ENCODE data around the gene PARP12.
"Not testable (repeated sequence)": the region's sequence is repeated elsewhere in the genome, so short reads cannot be mapped to it uniquely, and the experiment has no call there.

Gene PARP12

GRCh38 chr7:140062528-140063299 is at the start of gene PARP12:
TSS of gene PARP12 (minus strand) at chr7:140062951. CDS start at chr7:140062847, 104 bp downstream.
- FAIRE-seq (no peak), DNase-seq (ENCODE audit: insufficient read length, low spot score) (peak; percentile 58)

- not testable (repeated sequence) for FAIRE-seq; DNase-seq (ENCODE audit: insufficient read length, low spot score)
These were observed 46.0 kb upstream of the PARP12 start for GRCh38 chr7:140108777-140109176.

GRCh38 chr7:140096459-140096858 is 33.7 kb upstream of the PARP12 start:
- FAIRE-seq = no peak
- no peak for DNase-seq (ENCODE audit: insufficient read length, low spot score)

- DNase-seq (ENCODE audit: insufficient read length, low spot score) (no peak), FAIRE-seq (no peak)
These were observed 30.6 kb upstream of the PARP12 start for GRCh38 chr7:140093375-140093774.

- no peak for DNase-seq (ENCODE audit: insufficient read length, low spot score)
- FAIRE-seq = no peak
These were observed 22.7 kb upstream of the PARP12 start for GRCh38 chr7:140085447-140085846.

GRCh38 chr7:140084972-140085371 is 22.2 kb upstream of the PARP12 start:
- no peak for DNase-seq (ENCODE audit: insufficient read length, low spot score)
- no peak for FAIRE-seq

GRCh38 chr7:140084142-140084655 is 21.4 kb upstream of the PARP12 start:
- DNase-seq (ENCODE audit: insufficient read length, low spot score) (no peak), FAIRE-seq (no peak)

GRCh38 chr7:140082770-140083169 is 20.0 kb upstream of the PARP12 start:
- DNase-seq (ENCODE audit: insufficient read length, low spot score) = no peak
- no peak for FAIRE-seq

- FAIRE-seq = no peak
These were observed 19.1 kb upstream of the PARP12 start for GRCh38 chr7:140081774-140082425.

GRCh38 chr7:140080919-140081318 is 18.2 kb upstream of the PARP12 start:
- FAIRE-seq (no peak), DNase-seq (ENCODE audit: insufficient read length, low spot score) (no peak)

More at GRCh38 chr7:140081774-140082425, 19.1 kb upstream of the PARP12 start:
- no peak for DNase-seq (ENCODE audit: insufficient read length, low spot score)

- DNase-seq (ENCODE audit: insufficient read length, low spot score) (no peak), FAIRE-seq (no peak)
These were observed 16.4 kb upstream of the PARP12 start for GRCh38 chr7:140079121-140079536.

- no peak for DNase-seq (ENCODE audit: insufficient read length, low spot score)
- no peak for FAIRE-seq
These were observed 15.6 kb upstream of the PARP12 start for GRCh38 chr7:140078392-140078791.

- FAIRE-seq = no peak
These were observed 12.0 kb upstream of the PARP12 start for GRCh38 chr7:140074780-140075179.

GRCh38 chr7:140070546-140070945 is 7.8 kb upstream of the PARP12 start:
- DNase-seq (ENCODE audit: insufficient read length, low spot score) = no peak
- no peak for FAIRE-seq

More at GRCh38 chr7:140074780-140075179, 12.0 kb upstream of the PARP12 start:
- no peak for DNase-seq (ENCODE audit: insufficient read length, low spot score)

GRCh38 chr7:140069298-140069949 is 6.7 kb upstream of the PARP12 start:
- no peak for FAIRE-seq
- DNase-seq (ENCODE audit: insufficient read length, low spot score) = no peak

- DNase-seq (ENCODE audit: insufficient read length, low spot score) (no peak), FAIRE-seq (no peak)
These were observed 5.3 kb upstream of the PARP12 start for GRCh38 chr7:140068033-140068432.

- FAIRE-seq = no peak
These were observed 4.3 kb upstream of the PARP12 start for GRCh38 chr7:140067052-140067451.

GRCh38 chr7:140062118-140062527 is 628 bp downstream of the PARP12 start:
- no peak for FAIRE-seq
- DNase-seq (ENCODE audit: insufficient read length, low spot score) = no peak

More at GRCh38 chr7:140067052-140067451, 4.3 kb upstream of the PARP12 start:
- DNase-seq (ENCODE audit: insufficient read length, low spot score) = no peak

- no peak for DNase-seq (ENCODE audit: insufficient read length, low spot score)
- no peak for FAIRE-seq
These were observed 1.2 kb downstream of the PARP12 start for GRCh38 chr7:140061607-140061930.

GRCh38 chr7:140060788-140061606 is 1.8 kb downstream of the PARP12 start:
- no peak for DNase-seq (ENCODE audit: insufficient read length, low spot score)
- FAIRE-seq = no peak

GRCh38 chr7:140060243-140060630 is 2.5 kb downstream of the PARP12 start:
- no peak for FAIRE-seq
- DNase-seq (ENCODE audit: insufficient read length, low spot score) = no peak

All from HTR-8/SVneo (cell line).